T1000 (cell line): ENCODE results near the gene WDR1.

Experiments
- DNase-seq: peaks from one replicate; lab custom pipeline; 2025; ENCODE audit warnings: mixed read lengths; lab: John Stamatoyannopoulos, UW

The WDR1 gene, protein sequence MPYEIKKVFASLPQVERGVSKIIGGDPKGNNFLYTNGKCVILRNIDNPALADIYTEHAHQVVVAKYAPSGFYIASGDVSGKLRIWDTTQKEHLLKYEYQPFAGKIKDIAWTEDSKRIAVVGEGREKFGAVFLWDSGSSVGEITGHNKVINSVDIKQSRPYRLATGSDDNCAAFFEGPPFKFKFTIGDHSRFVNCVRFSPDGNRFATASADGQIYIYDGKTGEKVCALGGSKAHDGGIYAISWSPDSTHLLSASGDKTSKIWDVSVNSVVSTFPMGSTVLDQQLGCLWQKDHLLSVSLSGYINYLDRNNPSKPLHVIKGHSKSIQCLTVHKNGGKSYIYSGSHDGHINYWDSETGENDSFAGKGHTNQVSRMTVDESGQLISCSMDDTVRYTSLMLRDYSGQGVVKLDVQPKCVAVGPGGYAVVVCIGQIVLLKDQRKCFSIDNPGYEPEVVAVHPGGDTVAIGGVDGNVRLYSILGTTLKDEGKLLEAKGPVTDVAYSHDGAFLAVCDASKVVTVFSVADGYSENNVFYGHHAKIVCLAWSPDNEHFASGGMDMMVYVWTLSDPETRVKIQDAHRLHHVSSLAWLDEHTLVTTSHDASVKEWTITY

DNA sequence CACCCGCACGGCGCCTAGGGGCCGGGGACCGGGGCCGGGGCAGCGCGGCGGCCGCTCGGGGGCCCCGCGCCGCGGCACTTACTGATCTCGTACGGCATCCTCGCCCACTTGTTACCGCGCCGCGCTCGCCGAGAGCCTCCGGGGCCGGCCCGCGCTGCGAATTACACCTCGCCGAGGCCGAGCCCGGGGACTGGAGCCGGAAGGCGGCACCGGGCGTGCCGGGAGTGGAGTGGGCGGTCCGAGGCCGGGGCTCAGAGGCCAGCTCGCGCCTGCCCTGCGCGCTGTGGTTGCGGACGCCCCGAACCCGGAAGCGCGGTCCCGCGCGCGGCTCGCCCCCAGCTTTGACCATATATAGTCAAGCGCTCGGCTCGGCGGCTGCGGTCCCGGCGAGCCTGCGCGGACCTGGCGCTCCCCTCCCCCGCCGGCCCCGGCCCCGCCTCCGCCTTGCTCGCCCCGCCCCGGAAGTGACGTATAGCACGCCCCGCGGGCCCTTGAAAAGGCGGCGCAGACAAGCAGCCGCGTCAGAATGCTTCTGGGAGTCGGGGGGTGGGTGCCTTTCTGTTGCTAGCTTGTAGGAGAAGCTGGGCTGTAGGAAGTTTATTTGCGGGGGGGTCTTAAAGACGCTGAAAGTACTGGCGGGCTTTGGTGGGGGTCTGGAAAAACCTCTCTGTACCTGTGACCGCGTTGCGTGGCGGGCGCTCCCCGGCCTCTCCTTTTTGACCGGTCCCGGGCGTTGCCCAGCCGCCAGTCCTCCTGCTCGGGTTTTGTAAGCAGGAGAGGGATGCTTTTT is at the start of gene WDR1:
WDR1 (minus strand) TSS at position 231 of the 790 bp plus-strand sequence; CDS start at position 98, 133 bp downstream.
- peak; percentile 97 for DNase-seq

- no peak for DNase-seq
Observed at GRCh38 chr4:10164877-10165283, 48.3 kb upstream of the WDR1 start.

- DNase-seq: no peak
Observed at GRCh38 chr4:10163296-10163695, 46.7 kb upstream of the WDR1 start.

DNA sequence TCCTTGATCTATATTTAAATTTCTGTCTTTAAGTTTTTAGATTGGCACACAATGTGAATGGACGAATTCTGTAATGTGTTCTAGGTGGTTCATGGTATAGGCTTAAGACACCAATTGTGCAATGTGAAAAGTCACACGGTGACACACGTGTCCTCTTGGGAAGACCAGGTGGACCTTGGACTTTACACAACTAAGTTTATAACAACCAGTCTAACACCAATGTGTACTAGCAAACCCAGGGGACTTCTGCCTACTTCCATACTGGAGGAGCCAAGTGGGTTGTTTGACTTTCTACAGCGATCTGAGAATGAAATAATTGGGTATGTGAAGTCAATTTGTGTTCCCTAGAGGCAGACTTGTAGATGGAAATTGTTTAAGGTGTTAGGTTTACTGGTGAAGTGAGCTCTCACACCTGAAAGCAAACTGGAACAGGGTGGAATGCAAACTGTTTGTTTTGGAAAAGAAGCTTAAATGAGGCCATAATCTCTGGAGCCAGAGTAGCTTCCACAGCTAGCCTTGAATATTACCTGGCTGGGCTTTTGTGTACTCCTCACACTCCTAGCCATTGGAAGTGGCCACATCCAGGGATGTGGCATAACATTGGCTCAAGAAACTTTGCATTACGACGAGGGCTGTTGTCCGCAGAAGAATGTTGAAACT is 45.9 kb upstream of the WDR1 start:
- no peak for DNase-seq

DNA sequence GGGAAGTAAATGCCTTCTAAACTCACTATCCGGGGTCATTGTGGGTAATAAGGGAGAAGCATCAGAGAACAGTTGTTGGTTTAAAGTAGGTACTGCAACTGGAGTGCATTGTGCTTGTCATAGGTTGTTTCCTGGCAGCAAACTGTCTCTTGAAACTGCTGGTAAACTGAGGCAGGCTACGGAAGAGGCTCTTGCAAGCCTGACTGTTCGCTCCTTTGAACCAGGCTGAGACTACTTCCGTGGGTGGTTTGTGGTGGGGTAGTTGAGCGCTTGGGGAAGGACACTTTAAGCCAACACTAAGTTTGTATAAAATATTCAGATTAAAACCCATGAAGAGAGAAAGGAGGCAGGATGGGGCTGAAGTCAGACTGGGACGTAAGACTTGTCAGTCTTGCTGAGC is 45.2 kb upstream of the WDR1 start:
- DNase-seq: no peak

DNA sequence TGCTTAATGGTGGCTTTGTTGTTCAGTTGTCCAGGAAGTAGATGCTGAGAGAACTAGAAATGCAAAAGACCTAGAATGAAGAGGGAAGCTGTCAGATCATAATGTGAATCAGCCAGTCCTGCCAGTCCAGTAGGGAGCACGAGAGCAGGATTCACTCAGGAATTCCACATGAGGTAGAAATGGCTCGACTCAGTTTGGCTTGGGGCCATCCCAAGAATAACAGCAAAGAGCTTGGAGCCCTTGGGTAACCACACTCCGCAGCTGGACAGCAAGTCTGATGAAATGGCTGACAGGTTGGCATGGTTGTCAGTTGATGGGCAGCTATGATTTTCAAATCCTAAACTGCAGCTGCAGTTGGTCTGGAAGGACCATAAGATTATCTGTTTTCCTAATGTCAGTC is 44.5 kb upstream of the WDR1 start:
- no peak for DNase-seq

DNA sequence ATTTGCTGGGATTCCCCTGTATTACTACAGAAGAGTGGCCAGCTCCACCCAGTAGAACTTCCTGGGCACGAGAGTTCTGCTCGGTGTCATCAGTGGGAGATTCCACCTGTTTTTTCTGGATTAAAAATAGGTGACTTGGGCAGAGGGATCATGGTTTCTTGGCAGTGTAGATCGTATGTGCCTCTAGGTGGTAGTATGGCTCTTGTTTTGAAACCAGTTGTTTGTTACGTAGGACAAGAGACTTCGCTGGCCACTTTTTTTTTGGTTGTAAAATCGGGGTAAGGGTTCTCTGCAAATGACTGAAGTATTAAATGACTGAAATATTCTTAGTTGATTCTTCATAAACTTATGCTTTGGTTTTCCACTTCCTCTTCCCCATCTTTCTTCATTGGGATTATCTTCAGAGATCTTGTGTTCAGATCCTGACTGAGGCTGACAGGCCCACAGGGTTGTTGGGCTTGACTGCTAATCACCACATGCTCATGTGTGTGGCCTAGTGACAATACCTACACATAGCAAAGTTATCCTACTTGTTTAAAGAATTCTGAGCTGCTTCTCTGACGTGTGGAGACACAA is 43.8 kb upstream of the WDR1 start:
- no peak for DNase-seq

DNA sequence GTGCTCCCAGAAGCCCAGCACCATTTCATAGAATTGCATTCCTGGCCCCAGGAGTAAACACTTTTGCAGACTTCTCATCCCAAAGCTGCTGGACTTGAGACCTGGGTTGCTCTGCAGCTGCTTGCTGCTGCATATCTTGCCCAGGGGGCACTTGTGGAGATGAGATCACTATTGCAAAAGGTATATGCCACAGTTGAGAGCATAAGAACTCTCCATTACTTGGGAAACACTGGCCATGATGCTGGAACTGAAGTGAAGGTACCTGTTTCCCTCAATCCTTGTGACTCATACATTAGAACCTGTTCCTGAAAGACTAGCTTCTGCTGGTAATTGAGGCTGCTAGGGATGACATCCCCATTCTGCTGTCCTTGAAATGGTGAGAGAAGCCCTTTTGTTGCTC is 43.1 kb upstream of the WDR1 start:
- no peak for DNase-seq

DNA sequence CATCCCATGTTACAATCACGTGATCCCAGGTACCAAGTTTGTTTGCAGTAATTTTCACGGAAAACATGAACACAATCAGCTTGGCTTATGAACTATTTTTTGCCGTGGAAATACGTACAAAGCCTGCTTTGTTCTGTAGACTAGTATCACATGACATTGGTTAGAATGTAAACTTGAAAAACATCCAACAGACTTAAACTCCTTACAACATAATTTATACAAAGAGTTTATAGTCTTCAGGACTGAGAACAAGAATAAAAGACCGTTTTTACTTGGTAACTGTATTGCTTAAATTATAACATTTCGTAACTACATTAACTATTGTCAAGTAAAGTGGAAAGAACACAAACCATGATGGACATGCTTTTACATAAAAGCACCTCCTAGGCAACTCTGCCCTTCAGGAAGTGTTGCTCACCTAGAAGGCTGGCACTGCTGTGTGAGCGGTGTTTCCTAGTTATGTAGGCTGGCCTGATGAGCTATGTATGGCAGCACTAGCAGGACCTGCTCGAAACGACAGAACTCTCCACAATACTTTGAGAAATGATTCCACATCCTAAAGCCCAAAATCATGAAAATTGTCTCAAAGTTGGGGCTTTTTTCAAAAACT is 41.8 kb upstream of the WDR1 start:
- DNase-seq: no peak

DNA sequence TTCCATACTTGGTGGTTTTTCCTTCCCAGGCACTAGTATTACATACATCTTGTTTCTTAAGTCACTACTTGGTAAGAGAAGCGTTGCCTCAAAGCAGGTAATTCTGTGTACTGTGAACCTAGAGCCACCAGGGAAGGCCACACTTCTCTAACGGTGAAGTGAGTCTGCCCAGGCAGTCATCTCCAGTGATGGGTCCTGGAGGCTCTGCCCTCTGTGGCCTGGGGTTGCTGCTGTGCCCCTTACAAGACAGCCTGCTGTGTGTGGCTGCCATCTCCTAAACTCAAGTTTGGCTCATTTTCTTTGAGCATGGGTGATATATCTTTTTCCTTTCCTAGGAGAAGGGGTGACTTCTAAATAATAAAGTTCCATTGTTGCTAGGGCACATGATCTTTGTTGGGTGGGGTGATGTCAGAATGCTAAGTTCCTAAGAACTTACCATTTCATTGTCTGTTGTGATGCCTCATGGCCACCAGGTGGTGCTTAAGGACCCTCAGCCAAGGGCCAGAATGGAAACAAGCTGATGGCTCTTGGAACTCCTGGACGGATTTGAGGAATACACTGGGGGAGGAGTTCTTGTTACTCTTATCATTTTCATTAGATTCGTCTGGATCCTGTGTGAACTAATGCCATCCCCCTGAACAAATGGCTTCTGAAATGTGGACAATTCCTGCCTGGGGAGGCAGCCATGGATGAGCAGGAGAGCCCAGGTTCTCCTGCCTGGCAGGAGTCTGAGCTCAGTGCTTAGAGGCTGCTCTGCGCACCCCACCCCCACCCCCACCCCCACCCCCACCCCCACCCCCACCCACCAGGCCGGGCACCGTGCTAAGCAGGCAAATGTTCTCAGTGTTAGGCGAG is 41.1 kb upstream of the WDR1 start:
- peak; percentile 7 for DNase-seq

DNA sequence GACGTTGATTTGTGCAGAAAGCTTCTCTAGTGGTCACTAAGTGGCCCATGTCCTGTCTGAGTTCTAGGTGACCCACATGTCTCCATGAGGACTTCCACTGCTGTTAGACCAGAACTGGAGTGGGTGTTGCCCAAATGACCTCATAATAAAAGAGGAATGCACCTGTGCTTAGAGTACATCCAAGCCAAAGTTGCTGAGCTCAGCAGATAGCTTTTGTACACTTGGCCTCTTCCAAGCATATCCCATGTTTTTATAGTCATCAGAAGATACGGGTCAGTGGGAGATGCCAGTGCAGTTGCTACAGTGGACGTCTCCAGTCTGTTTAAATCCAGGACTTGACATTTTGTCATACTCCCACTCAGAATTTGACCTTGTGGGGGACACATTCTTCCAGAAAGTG is 37.6 kb upstream of the WDR1 start:
- no peak for DNase-seq

GRCh38 chr4:10153161-10153560 is 36.6 kb upstream of the WDR1 start:
- no peak for DNase-seq

GRCh38 chr4:10151182-10151581 is 34.6 kb upstream of the WDR1 start:
- DNase-seq: no peak

GRCh38 chr4:10144966-10145365 is 28.4 kb upstream of the WDR1 start:
- no peak for DNase-seq

GRCh38 chr4:10144479-10144878 is 27.9 kb upstream of the WDR1 start:
- no peak for DNase-seq

DNA sequence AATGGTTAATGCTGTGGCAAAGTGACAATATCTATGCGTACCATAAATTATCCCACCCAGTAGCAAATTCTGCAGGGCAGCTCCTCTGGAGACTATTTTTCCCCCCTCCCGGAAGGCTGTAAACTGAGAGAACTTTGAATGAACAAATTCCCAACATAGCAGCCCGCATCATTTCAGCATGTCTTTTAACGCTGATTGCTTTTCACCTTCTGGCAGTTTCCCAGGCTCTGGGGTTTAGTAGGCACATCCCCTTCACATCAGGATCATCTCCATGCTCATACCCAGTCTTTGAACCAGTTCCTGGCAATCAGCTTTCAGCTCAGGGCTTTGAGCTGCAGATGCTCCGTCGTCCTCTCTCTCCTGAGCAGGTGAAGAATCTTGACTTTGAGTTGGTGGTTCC is 26.6 kb upstream of the WDR1 start:
- no peak for DNase-seq

GRCh38 chr4:10140866-10141759 is 24.5 kb upstream of the WDR1 start:
- no peak for DNase-seq

GRCh38 chr4:10139518-10139917 is 22.9 kb upstream of the WDR1 start:
- no peak for DNase-seq

DNA sequence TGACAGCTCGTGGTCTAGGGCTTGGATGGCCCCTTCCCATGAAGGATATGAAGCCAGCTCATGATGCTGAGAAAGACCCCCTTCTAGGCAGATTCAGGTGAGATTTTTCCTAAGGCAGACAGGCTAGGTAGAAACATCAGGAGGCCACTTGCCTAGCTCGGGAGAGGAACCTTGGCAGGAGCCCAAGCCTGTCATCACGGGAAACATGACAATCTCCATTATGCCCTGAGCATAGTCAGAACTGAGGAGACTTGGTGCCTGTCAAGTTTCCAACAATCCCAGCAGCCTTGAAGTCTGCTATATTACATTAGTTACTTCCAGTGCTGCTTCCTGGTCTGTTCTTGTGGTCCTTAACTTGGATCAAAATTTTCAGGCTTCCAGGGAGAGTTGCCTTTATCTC is 18.7 kb upstream of the WDR1 start:
- DNase-seq: no peak

GRCh38 chr4:10134141-10134540 is 17.5 kb upstream of the WDR1 start:
- no peak for DNase-seq
